COR-L47 (cell line): ENCODE data around the gene LRRC71.
A peak's percentile ranks its signal among the peaks of the same experiment; 100 is the strongest.

Source experiments
- DNase-seq: peaks from one replicate; lab custom pipeline; 2025; lab: John Stamatoyannopoulos, UW

The LRRC71 gene

DNA sequence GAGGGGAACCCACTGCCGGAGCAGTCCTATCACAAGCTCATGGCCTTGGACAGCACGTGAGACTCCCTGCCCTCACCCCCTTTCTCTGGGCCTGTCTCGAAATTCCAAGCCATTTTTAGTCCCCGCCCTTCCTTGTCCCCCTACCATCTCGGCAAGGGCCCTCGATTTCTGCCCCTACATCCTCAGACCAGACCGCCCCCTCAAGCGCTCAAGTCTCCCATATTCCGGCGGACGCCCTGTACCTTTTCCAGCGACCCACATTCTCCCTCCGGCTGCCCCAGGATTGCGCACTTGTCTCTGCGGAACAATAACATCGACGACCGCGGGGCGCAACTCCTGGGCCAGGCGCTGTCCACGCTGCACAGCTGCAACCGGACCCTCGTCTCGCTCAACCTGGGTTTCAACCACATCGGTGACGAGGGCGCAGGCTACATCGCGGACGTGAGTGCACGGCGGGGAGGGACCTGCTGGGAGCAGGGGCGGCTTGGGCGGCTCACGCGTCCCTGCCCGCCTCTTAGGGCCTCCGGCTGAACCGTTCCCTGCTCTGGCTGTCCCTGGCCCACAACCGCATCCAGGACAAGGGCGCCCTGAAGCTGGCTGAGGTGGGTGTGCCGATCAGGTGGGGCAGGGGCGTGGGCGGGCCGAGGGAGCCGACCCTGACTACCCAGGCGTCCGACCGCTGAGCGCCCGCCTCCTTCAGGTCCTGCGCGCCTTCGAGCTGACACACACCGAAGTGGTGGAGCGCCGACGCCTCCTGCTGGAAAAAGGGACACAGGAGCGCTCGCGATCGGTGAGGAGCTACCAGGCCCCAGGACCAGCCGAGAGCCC, 7.0 kb downstream of the LRRC71 start:
- DNase-seq: peak; percentile 77

- no peak for DNase-seq
These were observed 7.7 kb downstream of the LRRC71 start for GRCh38 chr1:156928043-156928602.

GRCh38 chr1:156929596-156930238, 9.3 kb downstream of the LRRC71 start:
- no peak for DNase-seq

- no peak for DNase-seq
These were observed 10.1 kb downstream of the LRRC71 start for GRCh38 chr1:156930483-156930882.

DNA sequence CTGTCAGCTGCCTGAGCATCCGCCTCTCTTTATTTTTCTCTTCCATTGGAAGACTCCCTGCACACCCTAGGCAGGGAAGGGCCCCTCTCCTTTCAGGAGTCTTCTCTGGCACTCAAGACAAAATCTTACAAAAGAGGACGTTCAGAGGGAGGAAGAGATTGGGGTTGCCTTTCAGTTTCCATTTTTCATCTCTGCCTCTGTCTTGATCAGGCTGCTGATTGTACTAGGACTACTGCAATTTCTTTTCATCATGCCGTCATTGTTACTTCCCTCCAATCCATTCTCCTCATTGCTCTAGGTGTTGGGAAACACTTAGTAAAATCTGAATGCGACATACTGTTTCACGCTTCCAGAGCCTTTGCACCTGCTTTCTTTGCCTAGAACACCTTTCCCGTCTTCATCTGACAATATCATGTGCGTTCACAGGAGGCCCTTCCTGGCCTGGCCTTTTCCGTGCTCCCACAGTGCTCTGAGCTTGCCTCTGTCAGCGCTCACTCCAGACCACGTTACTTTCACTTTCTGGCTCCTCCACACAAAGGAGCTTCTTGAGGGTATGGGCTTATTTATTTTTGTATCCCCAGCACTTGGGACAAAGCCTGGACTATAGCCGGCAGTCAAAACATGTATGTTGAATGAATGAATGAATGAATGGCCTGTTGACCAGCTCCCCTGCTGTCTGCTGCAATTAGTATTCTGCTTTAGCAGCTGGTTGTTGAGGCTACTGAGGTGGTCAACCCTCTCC, 10.9 kb downstream of the LRRC71 start:
- DNase-seq: no peak

- DNase-seq: no peak
These were observed 11.7 kb downstream of the LRRC71 start for GRCh38 chr1:156931974-156932710.

GRCh38 chr1:156933136-156933535, 12.7 kb downstream of the LRRC71 start:
- DNase-seq: no peak

- DNase-seq: no peak
These were observed 15.2 kb downstream of the LRRC71 start for GRCh38 chr1:156935505-156936128.

GRCh38 chr1:156936191-156936590, 15.8 kb downstream of the LRRC71 start:
- no peak for DNase-seq

GRCh38 chr1:156936721-156937220, 16.3 kb downstream of the LRRC71 start:
- DNase-seq: no peak

- DNase-seq: no peak
These were observed 17.5 kb downstream of the LRRC71 start for GRCh38 chr1:156937883-156938282.

DNA sequence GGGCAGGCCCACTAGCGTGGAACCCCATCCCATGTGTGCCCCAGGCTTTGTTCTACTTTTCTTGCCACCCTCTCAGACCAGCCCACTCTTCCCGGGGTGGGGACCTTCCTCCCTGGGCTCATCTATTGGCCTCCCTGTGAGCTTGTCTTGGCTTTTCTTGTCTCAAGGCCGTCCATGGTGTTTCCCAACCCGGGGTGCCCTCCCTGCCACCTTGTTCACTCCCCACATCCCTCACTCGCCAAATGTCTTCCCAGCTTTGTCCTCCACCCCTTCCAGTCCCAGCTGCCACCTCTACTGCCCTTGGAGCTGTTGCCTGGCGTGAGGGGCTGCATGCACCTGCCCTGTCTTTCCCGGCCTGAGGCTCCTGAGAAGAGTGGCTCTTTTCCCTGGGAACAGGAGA, 18.4 kb downstream of the LRRC71 start:
- no peak for DNase-seq

GRCh38 chr1:156939786-156940334, 19.4 kb downstream of the LRRC71 start:
- no peak for DNase-seq

DNA sequence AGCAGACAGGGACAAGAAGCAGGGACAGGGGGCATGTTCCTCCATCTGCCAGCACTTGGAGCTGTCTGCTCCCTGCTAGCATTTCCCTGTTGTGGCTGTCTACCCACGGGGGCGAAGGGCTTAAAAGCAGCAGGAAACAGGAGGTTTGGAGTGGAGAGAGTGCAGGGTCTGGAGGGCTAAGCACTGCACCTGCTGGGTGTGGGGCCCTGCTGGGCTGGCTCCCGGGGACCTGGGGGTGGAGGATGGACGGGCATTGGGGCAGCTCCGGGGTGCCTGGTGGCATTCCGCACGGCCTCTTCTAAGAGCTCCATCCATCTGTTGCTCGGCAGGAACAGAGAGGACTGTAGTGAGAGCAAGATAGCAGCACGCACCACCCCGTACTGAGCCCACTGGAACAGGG, 21.2 kb downstream of the LRRC71 start:
- no peak for DNase-seq

- no peak for DNase-seq
These were observed 21.7 kb downstream of the LRRC71 start for GRCh38 chr1:156942176-156942575.

- no peak for DNase-seq
These were observed 22.1 kb downstream of the LRRC71 start for GRCh38 chr1:156942576-156942975.

GRCh38 chr1:156943756-156944155, 23.3 kb downstream of the LRRC71 start:
- DNase-seq: no peak

DNA sequence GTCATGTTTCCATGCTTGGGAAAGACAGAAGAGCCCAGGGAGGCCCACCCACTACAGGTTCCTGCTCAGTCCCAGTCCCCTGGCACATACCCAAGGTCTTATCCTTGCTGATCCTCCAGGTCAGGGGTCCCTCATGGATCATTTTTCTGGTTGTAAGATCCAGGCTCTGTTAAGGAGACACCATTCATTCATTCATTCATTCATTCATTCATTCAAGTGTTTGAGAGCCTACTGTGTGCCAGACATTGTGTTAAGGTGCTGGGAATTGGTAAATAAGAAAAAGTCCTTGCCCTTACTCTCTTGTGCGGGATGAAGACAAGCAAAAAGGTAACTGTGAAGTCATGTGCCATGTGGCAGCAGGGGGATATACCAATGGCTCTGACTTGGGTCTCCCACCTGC, 23.8 kb downstream of the LRRC71 start:
- no peak for DNase-seq

GRCh38 chr1:156944848-156945247, 24.4 kb downstream of the LRRC71 start:
- no peak for DNase-seq

- peak; percentile 65 for DNase-seq
These were observed 25.6 kb downstream of the LRRC71 start for GRCh38 chr1:156945881-156946661.
